Right atrium auricular region (tissue), 2 donors: ENCODE data around the gene MAP2K4. TPM values are rescaled to one million over a fixed set of nuclear protein-coding genes. Genes with fewer than 3 reads are reported as not detected.

Source experiments
- DNase-seq: peaks from one replicate; pipeline ENCODE4 v3.0.0-alpha.2; 2019; ENCODE audit warnings: low spot score
- H3K27ac ChIP-seq, 2 donors: fragments of 200-600 bp; sonication (generic); 1 replicate in 1 of 2; 2 replicates in 1 of 2; pipeline ENCODE4 v1.5.1; 2016 to 2019
- H3K27me3 ChIP-seq, 2 donors: fragments of 200-600 bp; sonication (generic); one replicate each; pipeline versions ENCODE4 v1.5.1 to v1.6.0; 2017 to 2019
- H3K36me3 ChIP-seq: fragments of 200-600 bp; sonication (generic); one replicate; pipeline ENCODE4 v1.5.1; 2016
- H3K4me1 ChIP-seq, 2 donors: fragments of 200-600 bp; sonication (generic); one replicate each; pipeline versions ENCODE4 v1.5.1 to v1.6.0; 2017 to 2019
- H3K4me3 ChIP-seq, 2 donors: fragments of 200-600 bp; sonication (generic); 1 replicate in 1 of 2; 2 replicates in 1 of 2; pipeline ENCODE4 v1.5.1; 2017 to 2019; ENCODE audit warnings: mild to moderate bottlenecking in 1 of 2, moderate library complexity in 1 of 2
- H3K9me3 ChIP-seq, 2 donors: fragments of 200-600 bp; sonication (generic); one replicate each; pipeline ENCODE4 v1.5.1; 2019
- CTCF ChIP-seq, 2 donors: fragments of 200-600 bp; sonication (generic); IDR thresholded peaks; one replicate each; pipeline ENCODE4 v1.5.1; 2019; ENCODE audit warnings: antibody characterized with exemption in 2 of 2
- total RNA-seq, 2 donors: library from RNA; depleted of rRNA; stranded (reverse); fragments of >200 nt; gene quantifications; one replicate each; pipeline ENCODE4 v1.1.0, GENCODE V29; 2016

MAP2K4 gene
- total RNA-seq, 2 donors from 2014 or later, result 19.8 to 25.2 TPM

GRCh38 chr17:12064395-12064794 lies 43.7 kb downstream of the MAP2K4 start:
- no peaks in the 10 kb centered on the region for H3K9me3 ChIP-seq
- no peak for DNase-seq
- no peaks in the 10 kb centered on the region for H3K27me3 ChIP-seq
- H3K27ac ChIP-seq, result no peak overlapping the region
- no peaks in the 10 kb centered on the region for H3K4me1 ChIP-seq
- no peak for TF ChIP-seq CTCF (IDR thresholded peaks at IDR 0.05)
- no peak overlapping the region for H3K4me3 ChIP-seq
- H3K36me3 ChIP-seq, result no peaks in the 10 kb centered on the region

- Histone ChIP-seq H3K27ac (no peak overlapping the region), H3K27me3 (no peaks in the 10 kb centered on the region), H3K9me3 (no peaks in the 10 kb centered on the region), H3K4me1 (no peaks in the 10 kb centered on the region), H3K4me3 (no peak overlapping the region), H3K36me3 (no peaks in the 10 kb centered on the region)
- TF ChIP-seq CTCF (IDR thresholded peaks at IDR 0.05), result no peak
- no peak for DNase-seq
Measured at GRCh38 chr17:12067485-12067884, 46.8 kb downstream of the MAP2K4 start.

- Histone ChIP-seq H3K36me3 (no peaks in the 10 kb centered on the region), H3K9me3 (no peaks in the 10 kb centered on the region), H3K4me1 (no peaks in the 10 kb centered on the region), H3K4me3 (no peak overlapping the region), H3K27ac (no peak overlapping the region), H3K27me3 (no peaks in the 10 kb centered on the region)
- no peak for DNase-seq
- TF ChIP-seq CTCF (IDR thresholded peaks at IDR 0.05), result no peak
Measured at GRCh38 chr17:12068946-12069345, 48.3 kb downstream of the MAP2K4 start.

DNA sequence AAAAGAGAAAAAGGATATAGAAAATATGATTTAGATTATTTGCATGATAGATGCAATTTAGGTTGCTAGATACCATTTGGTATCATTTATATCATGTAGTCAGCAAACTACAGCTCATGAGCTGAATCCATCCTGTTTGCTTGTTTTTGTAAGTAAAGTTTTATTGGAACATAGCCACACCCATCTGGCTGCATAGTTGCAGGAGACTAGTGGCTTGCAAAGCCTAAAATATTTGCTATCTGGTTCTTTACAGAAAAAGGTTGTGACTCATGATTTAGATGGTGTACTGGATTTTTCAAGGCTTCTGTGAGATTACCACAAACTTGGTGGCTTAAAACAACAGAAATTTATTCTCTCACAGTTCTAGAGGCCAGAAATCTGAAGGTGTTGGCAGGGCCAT lies 49.9 kb downstream of the MAP2K4 start:
- no peak for DNase-seq
- no peak for TF ChIP-seq CTCF (IDR thresholded peaks at IDR 0.05)
- no peaks in the 10 kb centered on the region for H3K9me3 ChIP-seq
- H3K27ac ChIP-seq, result no peak overlapping the region
- no peaks in the 10 kb centered on the region for H3K4me1 ChIP-seq
- H3K27me3 ChIP-seq, result no peaks in the 10 kb centered on the region
- no peaks in the 10 kb centered on the region for H3K36me3 ChIP-seq
- no peak overlapping the region for H3K4me3 ChIP-seq

GRCh38 chr17:12074346-12074745 lies 53.7 kb downstream of the MAP2K4 start:
- DNase-seq, result no peak
- Histone ChIP-seq H3K9me3 (no peaks in the 10 kb centered on the region), H3K4me1 (no peaks in the 10 kb centered on the region), H3K27me3 (no peaks in the 10 kb centered on the region), H3K27ac (no peak overlapping the region), H3K36me3 (peaks cover 6% of the 10 kb centered on the region), H3K4me3 (no peak overlapping the region)
- TF ChIP-seq CTCF (IDR thresholded peaks at IDR 0.05), result no peak

DNA sequence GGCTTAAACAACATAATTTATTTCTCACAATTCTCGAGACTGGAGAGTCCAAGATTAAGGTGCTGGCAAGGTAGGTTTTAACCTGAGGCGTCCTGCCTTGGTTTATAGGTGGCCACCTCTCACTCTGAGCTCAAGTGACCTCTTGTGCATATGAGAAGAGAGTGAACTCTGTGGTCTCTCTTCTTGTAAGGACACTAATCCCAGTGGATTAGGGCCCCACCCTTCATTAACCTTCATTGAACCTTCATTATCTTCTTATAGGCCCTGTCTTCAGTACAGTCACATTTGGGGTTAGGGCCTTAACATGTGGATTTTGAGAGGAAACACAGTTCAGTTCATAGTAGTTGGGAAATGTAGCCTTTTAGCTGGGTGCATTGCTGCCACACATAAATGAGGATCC lies 57.1 kb downstream of the MAP2K4 start:
- no peak for TF ChIP-seq CTCF (IDR thresholded peaks at IDR 0.05)
- H3K9me3 ChIP-seq, result no peaks in the 10 kb centered on the region
- H3K36me3 ChIP-seq, result peaks cover 6% of the 10 kb centered on the region
- peaks cover 0 to 4% of the 10 kb centered on the region in 2 donors for H3K4me1 ChIP-seq
- H3K4me3 ChIP-seq, result no peak overlapping the region
- DNase-seq, result no peak
- no peak overlapping the region for H3K27ac ChIP-seq
- H3K27me3 ChIP-seq, result no peaks in the 10 kb centered on the region
